ENCODE results near the gene CYTH3. TPM values are rescaled to one million over a fixed set of nuclear protein-coding genes. Genes with fewer than 3 reads are reported as not detected.

CYTH3 gene
- total RNA-seq, 1 donor from 2014 or later, result 29.8 TPM

- no peak for DNase-seq (ENCODE audit: low spot score)
Measured at GRCh38 chr7:6165521-6166320, 106.7 kb downstream of the CYTH3 start.

- DNase-seq (ENCODE audit: low spot score), result no peak
Measured at GRCh38 chr7:6165075-6165474, 107.3 kb downstream of the CYTH3 start.

- no peak for DNase-seq (ENCODE audit: low spot score)
Measured at GRCh38 chr7:6164491-6164890, 107.9 kb downstream of the CYTH3 start.

GRCh38 chr7:6164010-6164409 lies 108.4 kb downstream of the CYTH3 start:
- no peak for DNase-seq (ENCODE audit: low spot score)

- no peak for DNase-seq (ENCODE audit: low spot score)
Measured at GRCh38 chr7:6163402-6163801, 109.0 kb downstream of the CYTH3 start.

- DNase-seq (ENCODE audit: low spot score), result no peak
Measured at GRCh38 chr7:6162650-6163366, 109.6 kb downstream of the CYTH3 start.

- DNase-seq (ENCODE audit: low spot score), result peak; percentile 50
Measured at GRCh38 chr7:6162331-6162620, 110.1 kb downstream of the CYTH3 start.

- DNase-seq (ENCODE audit: low spot score), result no peak
Measured at GRCh38 chr7:6161463-6162330, 110.7 kb downstream of the CYTH3 start.

- DNase-seq (ENCODE audit: low spot score), result peak; percentile 55
Measured at GRCh38 chr7:6160191-6160623, 112.2 kb downstream of the CYTH3 start.

GRCh38 chr7:6159524-6160031 lies 112.8 kb downstream of the CYTH3 start:
- DNase-seq (ENCODE audit: low spot score), result no peak

GRCh38 chr7:6159097-6159483 lies 113.3 kb downstream of the CYTH3 start:
- DNase-seq (ENCODE audit: low spot score), result no peak

GRCh38 chr7:6158424-6159096 lies 113.9 kb downstream of the CYTH3 start:
- DNase-seq (ENCODE audit: low spot score), result no peak

GRCh38 chr7:6157685-6158423 lies 114.6 kb downstream of the CYTH3 start:
- no peak for DNase-seq (ENCODE audit: low spot score)

- no peak for DNase-seq (ENCODE audit: low spot score)
Measured at GRCh38 chr7:6156734-6157133, 115.7 kb downstream of the CYTH3 start.

GRCh38 chr7:6155596-6155995 lies 116.8 kb downstream of the CYTH3 start:
- no peak for DNase-seq (ENCODE audit: low spot score)

- DNase-seq (ENCODE audit: low spot score), result no peak
Measured at GRCh38 chr7:6154542-6155404, 117.7 kb downstream of the CYTH3 start.

GRCh38 chr7:6153646-6154541 lies 118.5 kb downstream of the CYTH3 start:
- DNase-seq (ENCODE audit: low spot score), result no peak

- no peak for DNase-seq (ENCODE audit: low spot score)
Measured at GRCh38 chr7:6151994-6152735, 120.3 kb downstream of the CYTH3 start.

Measured in mucosa of gallbladder (tissue), 1 donor.